Measurements from ENCODE around the gene MSMB.

DNA sequence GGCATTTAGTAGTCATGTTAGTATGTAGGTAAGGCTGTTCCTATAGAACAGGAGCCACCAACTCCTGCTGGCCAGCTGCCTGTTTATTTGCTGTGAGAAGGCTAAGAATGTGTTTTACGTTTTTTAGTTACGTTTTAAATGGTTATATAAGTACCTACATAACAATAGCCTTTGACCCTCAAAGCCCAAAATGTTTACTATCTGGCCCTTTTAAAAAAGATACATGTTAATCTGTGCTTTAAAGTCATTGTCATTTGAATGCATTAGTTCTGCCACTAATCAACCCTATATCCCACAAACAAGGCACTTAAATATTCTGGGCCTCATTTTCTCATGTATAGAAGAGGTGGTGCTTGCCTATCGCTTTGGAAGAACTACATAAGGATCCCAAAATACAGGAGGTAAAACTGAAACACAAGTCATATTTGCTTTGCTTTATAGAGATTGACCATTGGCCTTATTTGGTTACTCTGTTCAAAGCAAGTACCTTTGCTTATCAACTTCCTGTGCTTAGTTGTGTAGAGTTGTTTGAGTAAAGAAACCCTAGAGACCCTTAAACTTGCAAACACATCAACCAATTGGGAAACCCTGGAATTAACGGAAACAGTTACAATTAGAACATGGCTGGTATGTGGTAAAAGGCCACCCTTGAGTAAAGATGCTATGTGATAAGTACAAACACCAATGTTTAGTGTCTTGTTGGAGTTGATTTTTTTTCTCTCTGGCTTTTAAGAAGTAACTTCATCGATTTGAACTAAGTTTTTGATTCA, 47.9 kb downstream of the MSMB start:
- TF ChIP-seq FOSL1 (IDR thresholded peaks at IDR 0.05; ENCODE audit: insufficient read depth, low read depth, low read length) (no peak), RFX5 (IDR thresholded peaks at IDR 0.05; ENCODE audit: borderline replicate concordance, low read depth, low read length) (no peak), EP300 (IDR thresholded peaks at IDR 0.05; ENCODE audit: borderline replicate concordance in 1 of 2, low read depth in 2 of 2, low read length in 2 of 2) (no peak), HDAC2 (IDR thresholded peaks at IDR 0.05; ENCODE audit: borderline replicate concordance in 1 of 2, low read depth in 2 of 2, low read length in 2 of 2) (no peak), SIN3A (conservative IDR thresholded peaks at IDR 0.05 in 1 of 2, IDR thresholded peaks at IDR 0.05 in 1 of 2; ENCODE audit: low read depth in 1 of 2, low read length in 2 of 2) (no peak), RNF2 (IDR thresholded peaks at IDR 0.05; ENCODE audit: borderline replicate concordance, low read depth, low read length, missing control alignments, poor library complexity, severe bottlenecking) (no peak), EZH2 (IDR thresholded peaks at IDR 0.05; ENCODE audit: low read depth, low read length, severe bottlenecking) (no peak), POLR2A (IDR thresholded peaks at IDR 0.05; ENCODE audit: control extremely low read depth in 1 of 2, low read depth in 2 of 2, low read length in 2 of 2) (no peak), BACH1 (IDR thresholded peaks at IDR 0.05; ENCODE audit: low read length) (no peak), RAD21 (IDR thresholded peaks at IDR 0.05 in 1 of 2, conservative IDR thresholded peaks at IDR 0.05 in 1 of 2; ENCODE audit: low read depth in 2 of 2, low read length in 2 of 2) (no peak)
- TF ChIP-seq, protein P1, sequence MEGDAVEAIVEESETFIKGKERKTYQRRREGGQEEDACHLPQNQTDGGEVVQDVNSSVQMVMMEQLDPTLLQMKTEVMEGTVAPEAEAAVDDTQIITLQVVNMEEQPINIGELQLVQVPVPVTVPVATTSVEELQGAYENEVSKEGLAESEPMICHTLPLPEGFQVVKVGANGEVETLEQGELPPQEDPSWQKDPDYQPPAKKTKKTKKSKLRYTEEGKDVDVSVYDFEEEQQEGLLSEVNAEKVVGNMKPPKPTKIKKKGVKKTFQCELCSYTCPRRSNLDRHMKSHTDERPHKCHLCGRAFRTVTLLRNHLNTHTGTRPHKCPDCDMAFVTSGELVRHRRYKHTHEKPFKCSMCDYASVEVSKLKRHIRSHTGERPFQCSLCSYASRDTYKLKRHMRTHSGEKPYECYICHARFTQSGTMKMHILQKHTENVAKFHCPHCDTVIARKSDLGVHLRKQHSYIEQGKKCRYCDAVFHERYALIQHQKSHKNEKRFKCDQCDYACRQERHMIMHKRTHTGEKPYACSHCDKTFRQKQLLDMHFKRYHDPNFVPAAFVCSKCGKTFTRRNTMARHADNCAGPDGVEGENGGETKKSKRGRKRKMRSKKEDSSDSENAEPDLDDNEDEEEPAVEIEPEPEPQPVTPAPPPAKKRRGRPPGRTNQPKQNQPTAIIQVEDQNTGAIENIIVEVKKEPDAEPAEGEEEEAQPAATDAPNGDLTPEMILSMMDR (IDR thresholded peaks at IDR 0.05; ENCODE audit: control extremely low read depth in 1 of 3, insufficient read depth in 1 of 3, low read depth in 1 of 3, low read length in 3 of 3) = no peak
- TF ChIP-seq, protein P2, sequence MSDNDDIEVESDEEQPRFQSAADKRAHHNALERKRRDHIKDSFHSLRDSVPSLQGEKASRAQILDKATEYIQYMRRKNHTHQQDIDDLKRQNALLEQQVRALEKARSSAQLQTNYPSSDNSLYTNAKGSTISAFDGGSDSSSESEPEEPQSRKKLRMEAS (IDR thresholded peaks at IDR 0.05) = no peak

All from H1 (cell line).